ENCODE data around the gene MRPL53. TPM values are rescaled to one million over a fixed set of nuclear protein-coding genes. Genes with fewer than 3 reads are reported as not detected.

Gene MRPL53
- total and polyA plus RNA-seq, 2 of the 13 experiments (the other 11 are each of a cell fraction or from before 2014, with no cell fraction given): 34.3 to 51.9 TPM

DNA sequence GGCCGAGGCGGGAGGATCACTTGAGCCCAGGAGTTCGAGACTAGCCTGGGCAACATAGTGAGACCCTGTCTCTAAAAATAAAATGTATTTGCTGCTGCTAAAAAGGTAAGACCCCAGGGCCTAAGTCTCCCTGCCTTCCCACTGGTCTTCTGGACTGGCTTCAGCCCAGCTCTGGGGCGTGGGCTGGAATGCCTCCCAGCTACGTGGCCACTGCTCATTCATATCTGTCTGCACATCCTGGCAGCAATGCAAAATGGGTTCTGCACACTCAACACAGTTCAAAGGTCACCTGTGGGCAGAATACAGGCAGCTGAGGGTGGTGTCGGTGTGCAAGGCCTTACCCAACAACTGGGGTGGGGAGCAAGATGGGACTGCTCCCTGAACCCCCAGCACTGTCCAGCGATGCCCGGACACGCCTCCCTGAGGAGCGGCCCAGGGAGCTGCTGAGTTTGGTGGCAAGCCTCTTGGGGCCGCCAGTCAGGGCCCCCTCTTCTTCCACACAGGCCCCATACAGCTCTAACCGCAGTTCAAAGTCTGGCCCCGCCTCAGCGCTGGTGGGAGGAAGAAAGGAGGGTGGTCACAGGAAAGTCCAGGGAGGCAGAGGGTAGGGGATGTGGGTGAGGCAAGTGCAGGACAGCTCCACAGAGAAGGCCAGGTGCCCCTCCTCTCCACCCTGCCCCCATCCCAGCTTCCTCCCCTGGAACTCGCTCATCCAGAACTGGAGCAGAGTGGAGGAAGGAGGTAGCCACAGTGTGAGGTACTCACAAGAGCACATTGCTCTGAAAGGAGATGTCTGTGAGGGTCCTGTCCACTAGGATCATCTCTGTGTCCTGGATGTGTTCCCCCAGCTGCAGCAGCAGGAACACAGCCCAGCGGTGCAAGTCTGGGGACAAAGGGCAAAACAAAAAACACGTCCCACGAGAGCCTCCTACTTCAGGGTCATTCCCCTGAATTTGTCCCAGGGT is 42.7 kb downstream of the MRPL53 start (continued):
- TF ChIP-seq, protein P1, sequence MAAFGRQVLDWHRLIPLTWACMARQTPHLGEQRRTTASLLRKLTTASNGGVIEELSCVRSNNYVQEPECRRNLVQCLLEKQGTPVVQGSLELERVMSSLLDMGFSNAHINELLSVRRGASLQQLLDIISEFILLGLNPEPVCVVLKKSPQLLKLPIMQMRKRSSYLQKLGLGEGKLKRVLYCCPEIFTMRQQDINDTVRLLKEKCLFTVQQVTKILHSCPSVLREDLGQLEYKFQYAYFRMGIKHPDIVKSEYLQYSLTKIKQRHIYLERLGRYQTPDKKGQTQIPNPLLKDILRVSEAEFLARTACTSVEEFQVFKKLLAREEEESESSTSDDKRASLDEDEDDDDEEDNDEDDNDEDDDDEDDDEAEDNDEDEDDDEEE (CRISPR knock-in tag; IDR thresholded peaks at IDR 0.05): peak; percentile 78; the same call in 1 of the 2 replicates
- TF ChIP-seq SRSF9 (IDR thresholded peaks at IDR 0.05; ENCODE audit: borderline replicate concordance, insufficient read depth, low read depth, low read length, poor library complexity, severe bottlenecking) (no peak), AGO2 (optimal IDR thresholded peaks at IDR 0.05; ENCODE audit: low read depth, low read length) (peak; percentile 96), ONECUT2 (CRISPR knock-in tag; IDR thresholded peaks at IDR 0.05) (no peak), PAWR (CRISPR knock-in tag; IDR thresholded peaks at IDR 0.05; ENCODE audit: borderline replicate concordance) (no peak), ZMAT3 (CRISPR knock-in tag; conservative IDR thresholded peaks at IDR 0.05) (no peak), ZNF749 (CRISPR knock-in tag; IDR thresholded peaks at IDR 0.05; ENCODE audit: borderline replicate concordance) (no peak), TAF1 (CRISPR knock-in tag; IDR thresholded peaks at IDR 0.05) (peak; percentile 34; the same call in 1 of the 2 replicates), ZNF562 (CRISPR knock-in tag; IDR thresholded peaks at IDR 0.05; ENCODE audit: borderline replicate concordance) (no peak), ZFP36L2 (CRISPR knock-in tag; IDR thresholded peaks at IDR 0.05) (no peak), FLYWCH1 (CRISPR knock-in tag; IDR thresholded peaks at IDR 0.05) (no peak), U2AF1 (optimal IDR thresholded peaks at IDR 0.05; ENCODE audit: low read depth, low read length) (no peak), RFX5 (IDR thresholded peaks at IDR 0.05; ENCODE audit: low read depth, low read length) (no peak; the same call in 1 of the 2 replicates), ZNF776 (CRISPR knock-in tag; IDR thresholded peaks at IDR 0.05) (no peak), ZNF296 (CRISPR knock-in tag; conservative IDR thresholded peaks at IDR 0.05) (no peak), ZNF432 (CRISPR knock-in tag; IDR thresholded peaks at IDR 0.05; ENCODE audit: borderline replicate concordance) (no peak), ZNF136 (CRISPR knock-in tag; IDR thresholded peaks at IDR 0.05; ENCODE audit: low read depth) (no peak), MTA3 (CRISPR knock-in tag; IDR thresholded peaks at IDR 0.05) (no peak), ERF (CRISPR knock-in tag; IDR thresholded peaks at IDR 0.05) (no peak; the same call in 1 of the 2 replicates)
- TF ChIP-seq, protein P2, sequence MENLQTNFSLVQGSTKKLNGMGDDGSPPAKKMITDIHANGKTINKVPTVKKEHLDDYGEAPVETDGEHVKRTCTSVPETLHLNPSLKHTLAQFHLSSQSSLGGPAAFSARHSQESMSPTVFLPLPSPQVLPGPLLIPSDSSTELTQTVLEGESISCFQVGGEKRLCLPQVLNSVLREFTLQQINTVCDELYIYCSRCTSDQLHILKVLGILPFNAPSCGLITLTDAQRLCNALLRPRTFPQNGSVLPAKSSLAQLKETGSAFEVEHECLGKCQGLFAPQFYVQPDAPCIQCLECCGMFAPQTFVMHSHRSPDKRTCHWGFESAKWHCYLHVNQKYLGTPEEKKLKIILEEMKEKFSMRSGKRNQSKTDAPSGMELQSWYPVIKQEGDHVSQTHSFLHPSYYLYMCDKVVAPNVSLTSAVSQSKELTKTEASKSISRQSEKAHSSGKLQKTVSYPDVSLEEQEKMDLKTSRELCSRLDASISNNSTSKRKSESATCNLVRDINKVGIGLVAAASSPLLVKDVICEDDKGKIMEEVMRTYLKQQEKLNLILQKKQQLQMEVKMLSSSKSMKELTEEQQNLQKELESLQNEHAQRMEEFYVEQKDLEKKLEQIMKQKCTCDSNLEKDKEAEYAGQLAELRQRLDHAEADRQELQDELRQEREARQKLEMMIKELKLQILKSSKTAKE (CRISPR knock-in tag; IDR thresholded peaks at IDR 0.05; ENCODE audit: borderline replicate concordance): peak; percentile 85
- TF ChIP-seq, protein P3, sequence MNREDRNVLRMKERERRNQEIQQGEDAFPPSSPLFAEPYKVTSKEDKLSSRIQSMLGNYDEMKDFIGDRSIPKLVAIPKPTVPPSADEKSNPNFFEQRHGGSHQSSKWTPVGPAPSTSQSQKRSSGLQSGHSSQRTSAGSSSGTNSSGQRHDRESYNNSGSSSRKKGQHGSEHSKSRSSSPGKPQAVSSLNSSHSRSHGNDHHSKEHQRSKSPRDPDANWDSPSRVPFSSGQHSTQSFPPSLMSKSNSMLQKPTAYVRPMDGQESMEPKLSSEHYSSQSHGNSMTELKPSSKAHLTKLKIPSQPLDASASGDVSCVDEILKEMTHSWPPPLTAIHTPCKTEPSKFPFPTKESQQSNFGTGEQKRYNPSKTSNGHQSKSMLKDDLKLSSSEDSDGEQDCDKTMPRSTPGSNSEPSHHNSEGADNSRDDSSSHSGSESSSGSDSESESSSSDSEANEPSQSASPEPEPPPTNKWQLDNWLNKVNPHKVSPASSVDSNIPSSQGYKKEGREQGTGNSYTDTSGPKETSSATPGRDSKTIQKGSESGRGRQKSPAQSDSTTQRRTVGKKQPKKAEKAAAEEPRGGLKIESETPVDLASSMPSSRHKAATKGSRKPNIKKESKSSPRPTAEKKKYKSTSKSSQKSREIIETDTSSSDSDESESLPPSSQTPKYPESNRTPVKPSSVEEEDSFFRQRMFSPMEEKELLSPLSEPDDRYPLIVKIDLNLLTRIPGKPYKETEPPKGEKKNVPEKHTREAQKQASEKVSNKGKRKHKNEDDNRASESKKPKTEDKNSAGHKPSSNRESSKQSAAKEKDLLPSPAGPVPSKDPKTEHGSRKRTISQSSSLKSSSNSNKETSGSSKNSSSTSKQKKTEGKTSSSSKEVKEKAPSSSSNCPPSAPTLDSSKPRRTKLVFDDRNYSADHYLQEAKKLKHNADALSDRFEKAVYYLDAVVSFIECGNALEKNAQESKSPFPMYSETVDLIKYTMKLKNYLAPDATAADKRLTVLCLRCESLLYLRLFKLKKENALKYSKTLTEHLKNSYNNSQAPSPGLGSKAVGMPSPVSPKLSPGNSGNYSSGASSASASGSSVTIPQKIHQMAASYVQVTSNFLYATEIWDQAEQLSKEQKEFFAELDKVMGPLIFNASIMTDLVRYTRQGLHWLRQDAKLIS (CRISPR knock-in tag; IDR thresholded peaks at IDR 0.05): no peak
- TF ChIP-seq, protein P4, sequence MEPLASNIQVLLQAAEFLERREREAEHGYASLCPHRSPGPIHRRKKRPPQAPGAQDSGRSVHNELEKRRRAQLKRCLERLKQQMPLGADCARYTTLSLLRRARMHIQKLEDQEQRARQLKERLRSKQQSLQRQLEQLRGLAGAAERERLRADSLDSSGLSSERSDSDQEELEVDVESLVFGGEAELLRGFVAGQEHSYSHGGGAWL (CRISPR knock-in tag; IDR thresholded peaks at IDR 0.05): peak; percentile 33

Data from HepG2 (cell line).